ENCODE results near the gene CAMTA1. TPM values are rescaled to one million over a fixed set of nuclear protein-coding genes. Genes with fewer than 3 reads are reported as not detected.

CAMTA1 gene
- polyA plus RNA-seq, 1 of the 3 experiments (the other 2 are of a cell fraction) = 63.1 TPM

- H3K9me2 ChIP-seq = no peaks in the 10 kb centered on the region
- DNase-seq = no peak
- POLR2A ChIA-PET = no interaction called here
- H3K36me3 ChIP-seq (replicated peaks in 1 of 2; ENCODE audit: control insufficient read depth in 1 of 2, insufficient read depth in 2 of 2, low read length in 1 of 2) = no peaks in the 10 kb centered on the region
- no peaks in the 10 kb centered on the region for H3K9me3 ChIP-seq
- TF ChIP-seq MEF2A (IDR thresholded peaks at IDR 0.05; ENCODE audit: borderline replicate concordance, low read depth) (no peak), CHD2 (IDR thresholded peaks at IDR 0.05; ENCODE audit: low read length, partially characterized antibody) (no peak), TCF12 (IDR thresholded peaks at IDR 0.05) (no peak), RFX5 (IDR thresholded peaks at IDR 0.05; ENCODE audit: low read length) (no peak), ZBTB33 (IDR thresholded peaks at IDR 0.05; ENCODE audit: borderline replicate concordance, low read depth) (no peak), FOXM1 (IDR thresholded peaks at IDR 0.05; ENCODE audit: low read depth) (no peak), EP300 (IDR thresholded peaks at IDR 0.05; ENCODE audit: borderline replicate concordance in 1 of 2, low read depth in 1 of 2, low read length in 1 of 2) (no peak), FOSL2 (IDR thresholded peaks at IDR 0.05; ENCODE audit: borderline replicate concordance, low read depth) (no peak), RAD21 (IDR thresholded peaks at IDR 0.05; ENCODE audit: low read length) (no peak), MXI1 (IDR thresholded peaks at IDR 0.05; ENCODE audit: low read depth, low read length) (no peak), SMC3 (IDR thresholded peaks at IDR 0.05; ENCODE audit: low read depth, low read length) (no peak)
- TF ChIP-seq, protein P1, sequence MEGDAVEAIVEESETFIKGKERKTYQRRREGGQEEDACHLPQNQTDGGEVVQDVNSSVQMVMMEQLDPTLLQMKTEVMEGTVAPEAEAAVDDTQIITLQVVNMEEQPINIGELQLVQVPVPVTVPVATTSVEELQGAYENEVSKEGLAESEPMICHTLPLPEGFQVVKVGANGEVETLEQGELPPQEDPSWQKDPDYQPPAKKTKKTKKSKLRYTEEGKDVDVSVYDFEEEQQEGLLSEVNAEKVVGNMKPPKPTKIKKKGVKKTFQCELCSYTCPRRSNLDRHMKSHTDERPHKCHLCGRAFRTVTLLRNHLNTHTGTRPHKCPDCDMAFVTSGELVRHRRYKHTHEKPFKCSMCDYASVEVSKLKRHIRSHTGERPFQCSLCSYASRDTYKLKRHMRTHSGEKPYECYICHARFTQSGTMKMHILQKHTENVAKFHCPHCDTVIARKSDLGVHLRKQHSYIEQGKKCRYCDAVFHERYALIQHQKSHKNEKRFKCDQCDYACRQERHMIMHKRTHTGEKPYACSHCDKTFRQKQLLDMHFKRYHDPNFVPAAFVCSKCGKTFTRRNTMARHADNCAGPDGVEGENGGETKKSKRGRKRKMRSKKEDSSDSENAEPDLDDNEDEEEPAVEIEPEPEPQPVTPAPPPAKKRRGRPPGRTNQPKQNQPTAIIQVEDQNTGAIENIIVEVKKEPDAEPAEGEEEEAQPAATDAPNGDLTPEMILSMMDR (IDR thresholded peaks at IDR 0.05) = no peak
- TF ChIP-seq, protein P2, sequence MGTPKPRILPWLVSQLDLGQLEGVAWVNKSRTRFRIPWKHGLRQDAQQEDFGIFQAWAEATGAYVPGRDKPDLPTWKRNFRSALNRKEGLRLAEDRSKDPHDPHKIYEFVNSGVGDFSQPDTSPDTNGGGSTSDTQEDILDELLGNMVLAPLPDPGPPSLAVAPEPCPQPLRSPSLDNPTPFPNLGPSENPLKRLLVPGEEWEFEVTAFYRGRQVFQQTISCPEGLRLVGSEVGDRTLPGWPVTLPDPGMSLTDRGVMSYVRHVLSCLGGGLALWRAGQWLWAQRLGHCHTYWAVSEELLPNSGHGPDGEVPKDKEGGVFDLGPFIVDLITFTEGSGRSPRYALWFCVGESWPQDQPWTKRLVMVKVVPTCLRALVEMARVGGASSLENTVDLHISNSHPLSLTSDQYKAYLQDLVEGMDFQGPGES (IDR thresholded peaks at IDR 0.05; ENCODE audit: low read depth, low read length) = no peak
- TF ChIP-seq, protein P3, sequence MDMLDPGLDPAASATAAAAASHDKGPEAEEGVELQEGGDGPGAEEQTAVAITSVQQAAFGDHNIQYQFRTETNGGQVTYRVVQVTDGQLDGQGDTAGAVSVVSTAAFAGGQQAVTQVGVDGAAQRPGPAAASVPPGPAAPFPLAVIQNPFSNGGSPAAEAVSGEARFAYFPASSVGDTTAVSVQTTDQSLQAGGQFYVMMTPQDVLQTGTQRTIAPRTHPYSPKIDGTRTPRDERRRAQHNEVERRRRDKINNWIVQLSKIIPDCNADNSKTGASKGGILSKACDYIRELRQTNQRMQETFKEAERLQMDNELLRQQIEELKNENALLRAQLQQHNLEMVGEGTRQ (IDR thresholded peaks at IDR 0.05; ENCODE audit: borderline replicate concordance, low read depth, low read length) = no peak
- no peak overlapping the region for H2AFZ ChIP-seq (ENCODE audit: low read depth)
- H3K4me3 ChIP-seq (ENCODE audit: low read depth in 2 of 2, low read length in 1 of 2) = no peak overlapping the region
- no peaks in the 10 kb centered on the region for H3K79me2 ChIP-seq (ENCODE audit: insufficient read depth)
- H4K20me1 ChIP-seq (ENCODE audit: insufficient read depth) = no peaks in the 10 kb centered on the region
- peaks cover 0 to 1% of the 10 kb centered on the region in 2 experiments; a peak in 1 of 4 replicates for H3K4me1 ChIP-seq (ENCODE audit: control insufficient read depth in 1 of 2, insufficient read depth in 2 of 2, low read depth in 1 of 2, low read length in 1 of 2)
- CTCF ChIA-PET = interaction anchor here (1.1 to 1.8 kb wide), 4 partner anchors 9 to 164 kb away, joined by 3 to 7 read pairs (median 4); no protein-coding TSS in a partner anchor
- H3F3A ChIP-seq (replicated peaks; ENCODE audit: insufficient read depth) = no peaks in the 10 kb centered on the region
- no peak overlapping the region for H3K4me2 ChIP-seq
- no peak overlapping the region for H3K9ac ChIP-seq
- H3K27ac ChIP-seq (ENCODE audit: low read depth in 2 of 2, low read length in 1 of 2) = no peak overlapping the region
- H3K27me3 ChIP-seq (ENCODE audit: insufficient read depth) = no peaks in the 10 kb centered on the region
- 63% methylated on average over 5 of the region's 7 CpGs for WGBS (ENCODE audit: low lambda C conversion rate)
These were observed 120.5 kb downstream of the CAMTA1 start for GRCh38 chr1:6905790-6906189.
